Cardiac fibroblast (primary cell): ENCODE data around the gene MAPKAPK3.

ENCODE experiments used
- DNase-seq, 2 donors: peaks; one replicate each; pipeline versions ENCODE4 v3.0.0 to v3.0.0-alpha.2; 2010; ENCODE audit warnings: low read depth in 2 of 2
- H3K4me3 ChIP-seq, 2 donors: replicated peaks in 1 of 2; 1 replicate in 1 of 2; 2 replicates in 1 of 2; pipeline ENCODE4 v1.5.1; 2011; ENCODE audit warnings: low read depth in 2 of 2, low read length in 2 of 2, mild to moderate bottlenecking in 2 of 2, moderate library complexity in 1 of 2
- CTCF ChIP-seq: IDR thresholded peaks from one replicate; pipeline ENCODE4 v1.5.1; 2011; ENCODE audit warnings: low read depth, mild to moderate bottlenecking, low read length, inconsistent platforms

MAPKAPK3 gene

GRCh38 chr3:50580683-50581458 lies 36.1 kb upstream of the MAPKAPK3 start:
- no peak overlapping the region for H3K4me3 ChIP-seq
- DNase-seq, result no peak
- TF ChIP-seq CTCF, result peak; percentile 1

GRCh38 chr3:50581459-50581842 lies 35.5 kb upstream of the MAPKAPK3 start:
- no peak for DNase-seq
- TF ChIP-seq CTCF, result no peak
- H3K4me3 ChIP-seq, result no peak overlapping the region

GRCh38 chr3:50582083-50582482 lies 34.9 kb upstream of the MAPKAPK3 start:
- TF ChIP-seq CTCF, result no peak
- no peak overlapping the region for H3K4me3 ChIP-seq

GRCh38 chr3:50583897-50584296 lies 33.1 kb upstream of the MAPKAPK3 start:
- no peak overlapping the region for H3K4me3 ChIP-seq
- no peak for TF ChIP-seq CTCF
- DNase-seq, result no peak

More at GRCh38 chr3:50582083-50582482, 34.9 kb upstream of the MAPKAPK3 start:
- no peak for DNase-seq

- no peak for TF ChIP-seq CTCF
- peak; percentile 57 to 61 for DNase-seq
- H3K4me3 ChIP-seq, result no peak overlapping the region
These were observed 32.6 kb upstream of the MAPKAPK3 start for GRCh38 chr3:50584391-50584790.

- DNase-seq, result no peak
- no peak overlapping the region for H3K4me3 ChIP-seq
- TF ChIP-seq CTCF, result no peak
These were observed 30.8 kb upstream of the MAPKAPK3 start for GRCh38 chr3:50585919-50586762.
